Testis (tissue), 2 donors: ENCODE results near the gene ERC2.

Source experiments
- POLR2A ChIP-seq: fragments of 450-650 bp; IDR thresholded peaks from one replicate; pipeline ENCODE4 v1.6.1; 2017; ENCODE audit warnings: antibody characterized with exemption, mild to moderate bottlenecking, moderate library complexity
- TF ChIP-seq, protein P1 (sequence below), 3 experiments: fragments of 450-650 bp in 2 of 3; fragments of 200-600 bp in 1 of 3; sonication (generic) in 1 of 3; IDR thresholded peaks; one replicate each; pipeline ENCODE4 v1.5.1; 2016 to 2019; ENCODE audit warnings: antibody characterized with exemption in 3 of 3, mild to moderate bottlenecking in 2 of 3, moderate library complexity in 1 of 3

DNA sequence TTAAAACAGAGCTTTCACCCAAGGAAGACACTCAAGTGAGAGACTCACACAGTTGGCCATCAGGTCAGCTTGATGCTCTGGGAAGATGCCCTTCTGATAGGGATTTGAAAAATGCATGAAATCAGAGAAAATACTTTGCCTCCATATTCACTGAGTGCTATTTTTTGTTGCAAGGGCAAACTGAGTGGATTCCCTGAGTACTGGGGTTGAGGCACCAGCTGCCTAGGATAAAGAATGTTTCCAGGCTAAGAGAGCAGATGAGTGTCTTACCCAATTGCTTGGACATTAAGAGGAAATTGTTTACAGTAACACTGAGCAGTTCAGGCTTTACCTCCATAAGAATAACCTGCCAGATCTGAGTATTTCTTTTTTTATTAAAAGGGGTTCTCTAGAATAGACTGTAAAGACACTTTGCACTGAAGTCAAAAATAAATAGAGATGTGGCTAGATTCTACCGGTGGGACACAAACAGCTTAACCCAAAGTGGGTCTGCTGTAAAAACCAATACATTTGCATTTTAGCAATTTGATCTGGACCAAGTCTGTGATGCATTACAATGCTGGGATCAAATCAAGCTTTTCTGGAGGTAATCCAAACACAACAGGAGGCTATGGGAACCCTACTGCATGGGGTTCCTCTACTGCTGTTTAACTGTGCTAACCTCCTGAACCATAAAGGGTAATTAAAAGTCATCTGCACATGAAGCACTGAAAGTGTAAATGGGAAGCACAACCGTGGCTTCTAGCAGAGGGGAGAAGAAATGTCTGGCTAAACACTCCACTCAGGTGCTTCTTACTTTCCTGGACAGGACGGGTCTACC lies 742.4 kb downstream of the ERC2 start:
- TF ChIP-seq, protein P1, sequence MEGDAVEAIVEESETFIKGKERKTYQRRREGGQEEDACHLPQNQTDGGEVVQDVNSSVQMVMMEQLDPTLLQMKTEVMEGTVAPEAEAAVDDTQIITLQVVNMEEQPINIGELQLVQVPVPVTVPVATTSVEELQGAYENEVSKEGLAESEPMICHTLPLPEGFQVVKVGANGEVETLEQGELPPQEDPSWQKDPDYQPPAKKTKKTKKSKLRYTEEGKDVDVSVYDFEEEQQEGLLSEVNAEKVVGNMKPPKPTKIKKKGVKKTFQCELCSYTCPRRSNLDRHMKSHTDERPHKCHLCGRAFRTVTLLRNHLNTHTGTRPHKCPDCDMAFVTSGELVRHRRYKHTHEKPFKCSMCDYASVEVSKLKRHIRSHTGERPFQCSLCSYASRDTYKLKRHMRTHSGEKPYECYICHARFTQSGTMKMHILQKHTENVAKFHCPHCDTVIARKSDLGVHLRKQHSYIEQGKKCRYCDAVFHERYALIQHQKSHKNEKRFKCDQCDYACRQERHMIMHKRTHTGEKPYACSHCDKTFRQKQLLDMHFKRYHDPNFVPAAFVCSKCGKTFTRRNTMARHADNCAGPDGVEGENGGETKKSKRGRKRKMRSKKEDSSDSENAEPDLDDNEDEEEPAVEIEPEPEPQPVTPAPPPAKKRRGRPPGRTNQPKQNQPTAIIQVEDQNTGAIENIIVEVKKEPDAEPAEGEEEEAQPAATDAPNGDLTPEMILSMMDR (IDR thresholded peaks at IDR 0.05) = no peak
- no peak for TF ChIP-seq POLR2A
